Glutamatergic neuron (in vitro differentiated cells): ENCODE measurements around the gene KRT13. TPM values are rescaled to one million over a fixed set of nuclear protein-coding genes. Genes with fewer than 3 reads are reported as not detected.

Experiments used
- DNase-seq: peaks from one replicate; pipeline ENCODE4 v3.0.0; 2022
- H3K27ac Mint-ChIP-seq: one replicate; pipeline ENCODE4 v1.8.0; 2020; ENCODE audit warnings: mild to moderate bottlenecking, mixed read lengths, inconsistent platforms; ENCODE audit not compliant: unreplicated experiment
- H3K27me3 Mint-ChIP-seq: one replicate; pipeline ENCODE4 v1.8.0; 2020; ENCODE audit warnings: mild to moderate bottlenecking, moderate library complexity, mixed read lengths, inconsistent platforms; ENCODE audit not compliant: unreplicated experiment
- H3K36me3 Mint-ChIP-seq: one replicate; pipeline ENCODE4 v1.8.0; 2020; ENCODE audit warnings: mild to moderate bottlenecking, mixed read lengths, inconsistent platforms; ENCODE audit not compliant: unreplicated experiment
- H3K4me1 Mint-ChIP-seq: one replicate; pipeline ENCODE4 v1.8.0; 2020; ENCODE audit warnings: mild to moderate bottlenecking, low read depth, mixed read lengths, inconsistent platforms; ENCODE audit not compliant: unreplicated experiment
- H3K4me3 Mint-ChIP-seq: one replicate; pipeline ENCODE4 v1.8.0; 2020; ENCODE audit warnings: mild to moderate bottlenecking, mixed read lengths, inconsistent platforms; ENCODE audit not compliant: unreplicated experiment
- H3K9me3 Mint-ChIP-seq: one replicate; pipeline ENCODE4 v1.8.0; 2020; ENCODE audit warnings: mild to moderate bottlenecking, moderate library complexity, mixed read lengths, inconsistent platforms; ENCODE audit not compliant: unreplicated experiment
- CTCF ChIP-seq: fragments of 200-600 bp; sonication (generic); IDR thresholded peaks from one replicate; pipeline ENCODE4 v1.5.0; 2021; ENCODE audit not compliant: partially characterized antibody, unreplicated experiment
- total RNA-seq: library from RNA; stranded (reverse); fragmentation: NEBNext Ultra II Directional; extraction: Animal tissue kit (Norgen Biotek cat#: 25700); gene quantifications from one replicate; pipeline ENCODE4 v1.2.1, GENCODE V29; 2021; ENCODE audit not compliant: unreplicated experiment

KRT13 gene
- total RNA-seq, 1 donor from 2014 or later = not detected

GRCh38 chr17:41505809-41506767 is 676 bp upstream of the KRT13 start:
- peaks cover 3% of the 10 kb centered on the region for H3K4me1 Mint-ChIP-seq
- no peak for DNase-seq
- peaks cover 2% of the 10 kb centered on the region for H3K27me3 Mint-ChIP-seq
- no peak overlapping the region for H3K4me3 Mint-ChIP-seq
- peaks cover 1% of the 10 kb centered on the region for H3K9me3 Mint-ChIP-seq
- no peaks in the 10 kb centered on the region for H3K36me3 Mint-ChIP-seq
- no peak for TF ChIP-seq CTCF
- H3K27ac Mint-ChIP-seq = no peak overlapping the region

- no peak for TF ChIP-seq CTCF
- H3K27ac Mint-ChIP-seq = no peak overlapping the region
- peaks cover 3% of the 10 kb centered on the region for H3K9me3 Mint-ChIP-seq
- H3K27me3 Mint-ChIP-seq = peaks cover 5% of the 10 kb centered on the region
- no peak for DNase-seq
- no peak overlapping the region for H3K4me3 Mint-ChIP-seq
- no peaks in the 10 kb centered on the region for H3K36me3 Mint-ChIP-seq
- H3K4me1 Mint-ChIP-seq = no peaks in the 10 kb centered on the region
Measured at GRCh38 chr17:41504246-41504977, 1.0 kb downstream of the KRT13 start.

GRCh38 chr17:41503202-41503601 is 2.2 kb downstream of the KRT13 start:
- no peak for TF ChIP-seq CTCF
- H3K4me3 Mint-ChIP-seq = no peak overlapping the region
- H3K27ac Mint-ChIP-seq = no peak overlapping the region
- H3K4me1 Mint-ChIP-seq = no peaks in the 10 kb centered on the region
- H3K9me3 Mint-ChIP-seq = peaks cover 3% of the 10 kb centered on the region
- H3K27me3 Mint-ChIP-seq = peaks cover 11% of the 10 kb centered on the region
- no peak for DNase-seq
- H3K36me3 Mint-ChIP-seq = no peaks in the 10 kb centered on the region

GRCh38 chr17:41500131-41500911 is 5.1 kb downstream of the KRT13 start:
- H3K4me3 Mint-ChIP-seq = no peak overlapping the region
- no peak for TF ChIP-seq CTCF
- DNase-seq = no peak
- peaks cover 12% of the 10 kb centered on the region for H3K27me3 Mint-ChIP-seq
- no peaks in the 10 kb centered on the region for H3K36me3 Mint-ChIP-seq
- H3K9me3 Mint-ChIP-seq = peaks cover 1% of the 10 kb centered on the region
- no peak overlapping the region for H3K27ac Mint-ChIP-seq
- H3K4me1 Mint-ChIP-seq = no peaks in the 10 kb centered on the region
